HUDEP-2 (cell line): ENCODE results near the gene CEP162.
"Not testable (repeated sequence)": the region's sequence is repeated elsewhere in the genome, so short reads cannot be mapped to it uniquely, and the experiment has no call there.

Experiments
- DNase-seq, 76 experiments: peaks; one replicate each; lab custom pipeline; 2025; ENCODE audit not compliant: unreplicated experiment in 76 of 76; lab: John Stamatoyannopoulos, UW

Gene CEP162

DNA sequence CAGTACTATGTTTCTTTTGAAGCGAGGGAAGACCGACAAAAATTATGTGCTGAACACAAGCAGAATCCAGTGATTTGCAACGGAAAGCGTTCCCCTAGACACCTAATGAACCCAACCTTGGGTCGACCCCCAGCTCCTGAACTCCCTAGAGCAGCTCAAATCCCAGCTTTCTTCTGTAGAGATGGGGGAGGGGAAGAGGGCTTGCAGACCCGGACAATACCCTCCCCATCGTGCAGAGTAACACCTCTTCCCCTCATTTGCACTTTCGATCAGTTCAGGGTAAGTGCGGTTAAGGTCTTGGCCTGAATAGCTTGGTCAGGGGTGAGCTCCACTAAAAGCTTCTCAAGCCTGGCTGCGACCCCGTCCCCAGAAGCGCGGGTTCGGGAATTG, 404 bp downstream of the CEP162 start:
- no peak for DNase-seq

DNA sequence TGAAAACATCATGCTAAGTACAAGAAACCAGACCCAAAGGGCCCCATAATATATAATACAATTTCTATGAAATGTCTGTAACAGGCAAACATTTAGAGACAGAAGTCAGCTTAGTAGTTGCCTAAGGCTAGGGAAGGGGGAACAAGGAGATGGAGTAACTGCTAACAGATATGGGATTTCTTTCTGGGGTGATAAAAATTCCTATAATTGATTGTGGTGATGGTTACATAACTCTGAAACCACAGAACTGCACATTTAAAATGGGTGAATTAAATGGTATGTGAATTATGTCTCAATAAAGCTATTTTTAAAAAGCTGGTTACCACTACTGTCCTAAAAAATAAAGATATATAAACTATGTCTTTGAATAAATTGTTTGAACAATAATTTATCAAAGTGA, 3.2 kb downstream of the CEP162 start:
- DNase-seq, result no peak

DNA sequence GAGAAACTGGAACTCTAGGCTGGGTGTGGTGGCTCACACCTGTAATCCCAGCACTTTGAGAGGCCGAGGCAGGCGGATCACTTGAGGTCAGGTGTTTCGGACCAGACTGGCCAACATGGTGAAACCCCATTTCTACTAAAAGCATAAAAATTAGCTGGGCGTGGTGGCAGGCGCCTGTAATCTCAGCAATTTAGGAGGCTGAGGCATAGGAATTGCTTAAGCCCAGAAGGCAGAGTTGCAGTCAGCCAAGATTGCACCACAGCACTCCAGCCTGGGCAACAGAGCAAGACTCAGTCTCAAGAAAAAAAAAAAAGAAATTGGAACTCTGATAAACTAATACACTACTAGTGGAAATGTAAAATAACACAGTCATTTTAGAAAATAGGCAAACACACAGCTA, 3.8 kb downstream of the CEP162 start:
- not testable (repeated sequence) for DNase-seq

DNA sequence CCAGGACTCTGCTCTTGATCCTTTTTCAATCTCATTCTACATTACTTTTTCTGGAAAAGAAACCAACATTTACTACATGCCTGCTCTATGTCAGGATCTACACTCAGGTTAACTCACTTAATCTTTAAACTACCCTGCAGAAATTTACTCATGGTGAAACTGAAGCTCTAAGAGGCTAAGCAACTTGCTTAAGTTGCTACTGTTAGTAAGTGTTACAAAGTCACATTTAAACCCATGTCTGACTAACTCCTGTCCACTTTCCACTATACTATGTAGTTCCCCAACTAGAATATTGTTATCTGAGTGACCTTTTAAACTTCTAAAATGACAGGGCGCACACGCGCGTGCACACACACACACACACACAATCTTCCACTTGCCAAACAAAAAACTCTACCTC, 5.0 kb downstream of the CEP162 start:
- no peak for DNase-seq

DNA sequence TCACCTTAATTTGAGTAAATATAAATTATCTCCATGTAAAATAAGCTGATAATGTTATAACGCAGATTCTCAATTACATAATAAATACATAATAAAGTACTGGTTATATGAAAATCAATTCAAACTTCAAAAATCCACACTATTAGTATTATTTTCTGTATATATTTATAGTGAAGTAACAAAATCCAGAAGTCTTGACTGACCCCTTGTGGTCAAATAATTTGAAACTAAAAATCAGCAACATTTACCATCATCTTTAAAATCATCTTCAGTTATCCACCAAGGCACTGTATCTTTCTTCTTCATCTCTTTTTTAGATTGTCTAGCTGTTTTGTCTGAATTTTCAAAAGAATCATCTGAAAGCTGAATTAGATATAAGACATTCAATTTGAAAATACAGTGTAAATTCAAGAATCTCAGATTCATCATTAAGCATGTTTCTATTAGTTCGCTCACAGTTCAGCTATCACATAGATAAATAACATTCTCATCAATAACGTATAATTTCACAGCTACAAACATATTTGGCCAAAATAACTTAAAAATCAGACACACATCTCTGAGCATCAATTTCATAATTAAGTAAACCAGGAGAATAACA, 6.5 kb downstream of the CEP162 start:
- DNase-seq, result peak in 18 of 76 experiments; percentile 10 to 46 (median 31)

DNA sequence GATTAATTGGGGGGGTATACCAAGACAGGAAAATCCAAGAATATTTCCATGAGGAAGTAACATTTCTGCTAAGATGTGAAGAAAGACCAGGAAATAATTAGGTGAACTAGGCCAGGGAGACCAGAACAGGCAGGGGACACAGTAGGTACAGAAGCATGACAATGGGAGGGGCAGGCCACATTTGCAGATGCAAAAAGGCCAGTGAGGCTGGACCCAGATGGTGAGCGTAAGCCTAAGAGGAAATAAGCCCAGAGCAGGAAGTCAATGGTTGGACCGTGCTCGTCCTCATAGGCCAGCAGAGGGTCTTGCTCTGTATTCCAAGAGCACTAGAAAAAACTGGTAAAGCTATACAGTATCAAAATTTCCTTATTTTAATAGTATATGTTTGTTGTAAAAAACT, 9.4 kb downstream of the CEP162 start:
- no peak for DNase-seq

DNA sequence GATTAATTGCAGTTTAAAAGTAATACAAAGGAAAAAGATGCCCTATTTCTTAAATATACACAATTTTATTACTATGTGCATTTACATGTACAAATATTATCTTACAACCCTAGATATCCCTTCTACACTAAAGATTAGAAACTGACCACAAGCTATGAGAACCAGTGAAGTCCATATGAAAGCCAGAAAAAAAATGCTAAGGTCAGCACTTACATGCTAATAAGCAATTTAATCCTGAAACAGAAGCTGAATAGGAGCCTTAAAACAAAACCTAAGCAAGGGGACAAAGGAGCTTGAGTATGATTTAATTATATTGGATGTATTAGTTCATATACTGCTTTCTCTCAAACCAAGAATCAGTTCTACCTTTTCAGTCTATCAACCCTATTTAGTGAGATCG, 14.2 kb downstream of the CEP162 start:
- no peak for DNase-seq

DNA sequence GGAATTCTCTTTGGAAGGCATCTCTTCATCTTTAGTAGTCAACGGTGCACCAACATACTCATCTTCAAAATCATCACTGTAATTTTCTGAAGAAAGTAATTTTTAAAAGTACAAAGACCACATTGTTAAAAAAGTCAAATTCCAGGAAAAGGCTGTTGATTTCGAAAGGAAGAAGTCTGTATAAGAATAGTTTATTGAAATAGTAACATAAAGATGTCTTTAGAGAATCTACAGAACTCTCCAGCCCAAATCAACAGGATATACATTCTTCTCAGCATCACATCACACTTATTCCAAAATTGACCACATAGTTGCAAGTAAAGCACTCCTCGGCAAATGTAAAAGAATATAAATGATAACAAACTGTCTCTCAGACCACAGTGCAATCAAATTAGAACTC, 23.4 kb downstream of the CEP162 start:
- no peak for DNase-seq

DNA sequence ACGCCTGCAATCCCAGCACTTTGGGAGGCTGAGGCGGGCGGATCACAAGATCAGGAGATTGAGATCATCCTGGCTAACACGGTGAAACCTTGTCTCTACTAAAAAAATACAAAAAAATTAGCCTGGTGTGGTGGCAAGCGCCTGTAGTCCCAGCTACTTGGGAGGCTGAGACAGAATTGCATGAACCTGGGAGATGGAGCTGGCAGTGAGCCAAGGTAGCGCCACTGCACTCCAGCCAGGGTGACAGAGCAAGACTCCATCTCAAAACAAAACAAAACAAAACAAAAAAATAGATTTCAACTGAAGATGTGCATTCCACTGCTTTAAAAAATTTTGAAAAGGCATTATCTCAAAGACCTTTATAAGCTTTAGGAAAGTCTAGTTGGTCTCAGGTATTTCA, 27.5 kb downstream of the CEP162 start:
- peak in 3 of 76 experiments; percentile 7 to 12 (median 8) for DNase-seq

DNA sequence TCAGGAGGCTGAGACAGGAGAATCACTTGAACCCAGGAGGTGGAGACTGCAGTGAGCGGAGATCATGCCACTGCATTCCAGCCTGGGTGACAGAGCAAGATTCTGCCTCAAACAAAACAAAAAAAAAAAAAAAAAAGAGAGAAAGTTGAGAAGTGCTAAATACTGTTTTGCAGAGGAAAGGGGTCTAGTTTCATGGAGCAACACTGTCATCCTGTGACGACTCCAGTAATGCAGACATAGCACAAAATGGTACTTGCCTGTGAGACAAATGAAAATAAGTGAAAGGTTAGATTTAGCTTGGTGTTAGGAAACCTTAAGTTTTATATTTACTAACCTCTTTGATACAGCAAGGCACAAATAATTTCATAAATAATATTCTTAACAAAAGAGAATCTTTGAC, 29.7 kb downstream of the CEP162 start:
- no peak for DNase-seq

DNA sequence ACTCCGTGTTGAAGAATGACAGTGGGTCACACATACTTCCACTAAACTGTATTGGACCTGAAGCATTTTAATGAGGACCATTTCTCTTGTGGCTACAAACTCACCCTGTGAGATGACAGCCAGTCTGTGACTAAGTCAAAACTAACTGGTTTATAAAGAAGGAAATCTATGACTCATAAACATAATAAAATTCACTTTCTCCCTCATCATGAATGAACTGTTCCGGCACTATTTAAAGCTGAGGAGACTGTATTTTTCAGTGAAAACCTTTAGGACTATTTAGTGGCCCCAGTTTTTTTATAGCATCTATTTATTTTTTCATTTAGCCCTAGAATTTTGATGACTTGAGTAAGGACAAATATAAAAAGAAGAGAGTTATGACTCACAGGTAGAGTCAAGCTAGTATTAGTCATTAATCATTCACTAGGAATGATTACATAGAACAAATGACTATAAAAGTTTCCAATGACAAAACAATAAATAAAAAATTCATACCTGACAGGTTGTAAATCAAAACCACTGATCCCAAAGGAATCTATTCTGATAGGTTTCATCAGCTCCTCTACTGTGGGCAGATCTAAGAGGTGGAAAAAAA, 34.2 kb downstream of the CEP162 start:
- no peak for DNase-seq

DNA sequence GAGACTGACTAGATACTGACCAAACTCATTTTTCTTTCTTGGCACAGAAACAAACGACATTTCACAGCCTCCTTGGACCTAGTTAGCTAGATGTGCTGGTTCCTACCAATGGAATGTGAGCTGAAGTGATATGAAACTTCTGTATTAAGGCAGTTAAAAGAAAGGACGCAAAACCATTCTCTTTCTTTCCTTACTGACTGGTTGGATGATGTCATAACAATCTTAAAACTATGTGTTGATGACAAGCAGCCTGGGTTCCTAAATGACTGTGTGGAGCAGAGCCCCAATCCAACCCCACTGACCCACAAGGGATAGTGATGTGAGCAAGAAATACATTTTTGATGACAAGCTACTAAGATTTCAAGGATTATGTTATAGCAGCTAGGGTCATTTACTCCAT, 35.6 kb downstream of the CEP162 start:
- no peak for DNase-seq

DNA sequence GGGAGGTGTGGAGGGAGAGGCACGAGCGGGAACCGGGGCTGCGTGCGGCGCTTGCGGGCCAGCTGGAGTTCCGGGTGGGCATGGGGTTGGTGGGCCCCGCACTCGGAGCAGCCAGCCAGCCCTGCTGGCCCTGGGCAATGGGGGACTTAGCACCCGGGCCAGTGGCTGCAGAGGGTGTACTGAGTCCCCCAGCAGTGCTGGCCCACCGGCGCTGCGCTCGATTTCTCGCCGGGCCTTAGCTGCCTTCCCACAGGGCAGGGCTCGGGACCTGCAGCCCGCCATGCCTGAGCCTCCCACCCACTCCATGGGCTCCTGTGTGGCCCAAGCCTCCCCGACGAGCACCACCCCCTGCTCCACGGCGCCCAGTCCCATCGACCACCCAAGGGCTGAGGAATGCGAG, 38.1 kb downstream of the CEP162 start:
- DNase-seq, result not testable (repeated sequence)

DNA sequence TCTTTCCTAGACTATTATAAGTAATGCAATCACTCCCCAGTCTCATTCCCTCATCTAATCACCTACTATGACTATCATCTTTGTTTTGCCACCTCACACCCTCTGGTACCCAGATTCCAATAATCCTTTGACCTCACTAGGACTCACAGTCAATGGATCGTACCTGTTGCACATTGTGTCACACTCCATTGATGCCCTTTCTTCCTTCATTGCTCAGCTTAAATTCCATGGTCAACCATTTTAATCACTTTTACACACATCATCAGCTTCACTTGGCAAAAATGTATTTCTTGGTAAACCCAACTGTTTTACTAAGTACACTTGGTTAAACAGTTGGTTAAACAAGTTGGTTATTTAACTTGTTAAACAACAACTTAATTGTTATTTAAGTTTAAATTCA, 44.0 kb downstream of the CEP162 start:
- no peak for DNase-seq

DNA sequence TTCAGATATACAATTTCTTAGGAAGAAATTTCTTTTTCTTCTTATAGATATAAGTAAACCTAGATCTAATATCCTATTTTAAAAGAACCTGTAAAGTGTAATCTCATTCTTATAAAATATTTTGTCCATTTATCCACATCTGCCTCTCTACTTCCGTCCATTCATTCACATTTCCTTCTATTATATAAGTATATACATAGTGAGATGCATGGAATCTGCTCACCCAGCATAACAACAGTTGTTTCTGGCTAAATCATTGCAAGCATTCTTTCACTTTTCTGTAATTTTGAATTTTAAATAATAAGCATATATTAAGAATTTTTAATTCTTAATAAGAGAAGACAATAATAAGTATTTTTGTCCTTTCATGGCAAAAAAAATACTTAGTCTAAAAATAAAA, 45.4 kb downstream of the CEP162 start:
- DNase-seq, result no peak

DNA sequence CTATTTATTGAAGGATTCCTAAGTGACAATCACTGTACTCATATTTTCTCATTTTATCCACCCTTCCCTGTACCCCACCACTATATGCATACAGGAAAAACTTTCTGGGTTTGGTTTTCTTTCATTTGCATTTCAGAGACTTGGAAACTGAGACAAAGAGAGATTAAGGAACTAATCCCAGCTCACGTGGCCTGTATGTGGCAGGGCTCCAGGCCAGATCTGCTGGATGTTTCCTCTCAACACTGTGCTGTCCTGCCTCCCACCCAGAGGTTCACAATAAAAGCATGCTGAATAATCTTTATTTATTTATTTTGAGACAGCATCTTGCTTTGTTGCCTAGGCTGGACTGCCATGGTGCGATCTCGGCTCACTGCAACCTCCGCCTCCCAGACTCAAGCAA, 50.2 kb downstream of the CEP162 start:
- DNase-seq, result peak in 2 of 76 experiments; percentile 7 to 11

DNA sequence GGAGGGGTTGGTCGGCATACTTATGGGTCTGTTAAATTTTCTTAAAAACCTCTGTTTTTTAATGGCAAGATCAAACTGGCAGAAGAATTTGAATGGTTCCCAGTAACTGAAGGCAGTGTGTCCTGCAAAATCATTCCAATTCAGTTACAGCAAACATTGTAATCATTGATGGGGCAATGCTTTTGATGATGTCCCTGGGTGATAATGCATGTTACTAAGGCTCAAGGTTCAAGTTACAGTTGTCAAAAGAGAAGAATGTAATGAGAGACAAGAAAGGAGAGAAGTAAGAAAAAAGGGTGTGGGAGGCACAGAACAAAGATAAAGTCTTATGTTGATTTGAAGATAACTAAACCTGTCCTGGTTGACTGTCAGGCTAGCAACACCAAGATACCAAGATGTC, 54.9 kb downstream of the CEP162 start:
- no peak for DNase-seq

DNA sequence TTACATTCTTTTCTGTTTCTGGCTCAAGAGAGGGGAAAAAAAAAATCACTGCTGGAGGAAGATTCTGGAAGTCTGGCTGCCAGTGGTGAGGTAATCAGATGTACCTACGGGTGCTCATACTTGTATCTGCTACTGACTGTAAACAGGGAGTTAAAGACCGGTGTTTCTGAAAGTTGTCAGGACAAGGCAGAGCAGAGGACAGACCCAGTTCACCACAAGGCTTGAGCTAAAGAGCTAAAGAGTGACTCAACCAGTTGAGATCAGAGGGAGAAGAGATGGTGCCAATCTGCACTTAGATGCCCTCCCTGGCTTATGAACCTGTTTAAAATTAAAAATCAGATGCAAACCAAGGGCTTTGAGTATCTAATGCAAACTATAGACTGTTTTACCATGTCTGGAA, 55.4 kb downstream of the CEP162 start:
- DNase-seq, result no peak

DNA sequence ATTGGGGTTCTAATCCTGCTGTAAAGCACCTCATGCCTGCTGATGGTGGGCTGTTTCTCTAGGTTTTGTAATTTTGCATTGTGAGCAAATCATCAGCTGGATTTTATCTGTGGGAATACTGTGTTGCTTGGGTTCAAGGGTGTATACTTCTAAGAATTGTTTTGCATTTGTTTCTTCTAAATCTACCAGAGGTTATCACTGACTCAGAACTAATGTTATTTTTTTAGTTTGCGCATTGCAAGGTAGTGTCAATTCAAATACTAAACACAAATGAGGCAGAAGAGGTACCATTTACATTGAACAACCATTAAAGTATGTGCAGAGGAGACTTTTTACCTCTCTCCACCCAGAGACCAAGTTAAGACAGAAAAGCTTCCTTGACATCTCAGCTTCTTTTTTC, 60.0 kb downstream of the CEP162 start:
- DNase-seq, result no peak

DNA sequence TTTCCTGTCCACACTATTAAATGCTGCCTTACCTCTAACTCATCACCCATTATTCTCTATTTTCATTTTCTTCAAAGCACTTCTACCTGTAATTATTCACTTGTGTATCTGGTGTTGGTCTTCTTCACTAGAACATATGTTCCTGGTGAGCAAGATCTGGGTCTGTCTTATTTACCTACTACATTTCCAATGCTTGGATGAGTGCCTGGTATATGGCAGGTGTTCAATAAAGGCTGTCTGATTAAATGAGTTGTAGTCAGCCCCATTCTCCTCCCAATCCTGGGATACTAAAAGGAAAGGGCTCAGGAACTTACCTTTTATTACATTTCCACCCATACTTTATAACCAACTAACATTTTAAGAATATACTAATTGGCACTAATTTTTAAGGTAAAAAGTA, 61.0 kb downstream of the CEP162 start:
- DNase-seq, result no peak

DNA sequence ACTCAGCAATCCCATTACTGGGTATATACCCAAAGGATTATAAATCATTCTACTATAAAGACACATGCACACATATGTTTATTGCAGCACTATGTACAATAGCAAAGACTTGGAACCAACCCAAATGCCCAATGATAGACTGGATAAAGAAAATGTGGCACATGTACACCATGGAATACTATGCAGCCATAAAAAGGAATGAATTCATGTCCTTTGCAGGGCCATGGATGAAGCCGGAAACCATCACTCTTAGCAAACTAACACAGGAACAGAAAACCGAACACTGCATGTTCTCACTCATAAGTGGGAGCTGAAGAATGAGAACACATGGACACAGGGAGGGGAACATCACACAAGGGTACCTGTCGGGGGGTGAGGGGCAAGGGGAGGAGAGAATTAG, 63.1 kb downstream of the CEP162 start:
- not testable (repeated sequence) for DNase-seq

DNA sequence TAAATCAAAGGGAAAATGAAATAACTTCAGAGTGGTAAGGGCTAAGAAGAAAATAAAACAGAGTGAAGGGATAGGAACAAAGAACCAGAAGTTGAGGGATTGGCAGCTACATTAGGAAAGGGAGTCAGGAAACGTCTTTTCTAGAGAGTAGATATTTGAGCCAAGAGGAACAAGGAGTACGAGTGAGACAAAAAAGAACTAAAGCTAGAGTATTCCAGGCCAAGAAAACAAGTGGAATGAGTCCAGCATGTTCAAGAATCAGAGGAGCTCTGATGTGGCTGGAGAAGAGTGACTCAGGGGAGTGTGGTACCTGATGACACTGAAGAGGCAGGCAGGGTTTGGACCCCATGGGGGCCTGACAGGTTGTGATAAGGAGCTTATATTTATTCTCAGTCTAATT, 66.3 kb downstream of the CEP162 start:
- no peak for DNase-seq

DNA sequence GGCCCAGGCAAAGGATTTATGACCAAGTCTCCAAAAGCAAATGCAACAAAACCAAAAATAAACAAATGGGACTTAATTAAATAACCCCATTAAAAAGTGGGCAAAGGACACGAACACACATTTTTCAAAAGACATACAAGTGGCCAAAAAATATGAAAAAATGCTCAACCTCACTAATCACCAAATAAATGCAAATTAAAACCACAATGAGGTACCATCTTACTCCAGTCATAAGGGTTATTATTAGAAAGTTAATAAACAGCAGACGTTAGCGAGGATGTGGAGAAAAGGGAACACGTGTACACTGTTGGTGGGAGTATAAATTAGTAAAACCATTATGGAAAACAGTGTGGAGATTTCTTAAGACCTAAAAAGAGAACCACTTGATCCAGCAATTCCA, 71.1 kb downstream of the CEP162 start:
- no peak for DNase-seq
